Activated CD8-positive, alpha-beta memory T cell treated with anti-CD3 and anti-CD28 coated beads, Interleukin-2, amount 50 U/mL, for 48 hours (primary cell): ENCODE measurements around the gene SCD5.

ENCODE experiments used
- DNase-seq: peaks from one replicate; pipeline ENCODE4 v3.0.0-alpha.2; 2020

SCD5 gene

DNA sequence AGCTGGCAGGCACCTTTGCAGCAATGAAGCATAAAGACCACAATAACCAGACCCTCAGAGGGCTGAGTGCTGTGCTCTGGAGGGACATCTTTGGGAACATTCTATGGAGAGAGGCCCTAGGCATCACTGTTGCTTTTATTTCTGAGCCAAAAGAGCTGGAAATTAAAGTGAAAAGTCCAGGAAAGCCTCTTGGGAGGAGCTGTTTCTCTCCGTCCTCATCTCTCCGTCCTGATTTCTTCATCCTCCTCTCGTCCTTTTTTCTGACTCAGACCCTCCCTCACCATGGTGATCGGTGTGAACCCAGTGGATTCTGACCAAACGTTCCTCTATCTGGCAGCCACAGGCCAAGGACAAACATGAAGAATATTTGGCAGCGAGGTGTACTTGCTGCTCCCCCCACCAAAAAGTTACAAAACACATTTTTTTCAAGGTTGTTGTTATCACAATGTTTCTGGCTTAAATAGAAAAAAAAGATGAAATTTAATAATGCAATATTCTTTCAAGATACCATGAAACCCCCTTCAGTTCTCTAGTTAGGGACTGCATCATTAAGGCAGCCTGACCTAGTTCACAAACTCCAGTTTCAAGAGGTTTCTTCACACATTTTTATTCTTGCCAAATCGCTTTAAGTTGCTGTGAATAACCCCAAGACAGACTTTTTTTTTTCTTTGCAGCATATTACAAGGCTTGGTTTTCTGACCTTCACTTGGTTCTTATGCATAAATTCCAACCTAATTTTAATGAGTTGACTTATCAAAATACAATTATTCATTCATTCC is 80.2 kb downstream of the SCD5 start:
- DNase-seq, result no peak

DNA sequence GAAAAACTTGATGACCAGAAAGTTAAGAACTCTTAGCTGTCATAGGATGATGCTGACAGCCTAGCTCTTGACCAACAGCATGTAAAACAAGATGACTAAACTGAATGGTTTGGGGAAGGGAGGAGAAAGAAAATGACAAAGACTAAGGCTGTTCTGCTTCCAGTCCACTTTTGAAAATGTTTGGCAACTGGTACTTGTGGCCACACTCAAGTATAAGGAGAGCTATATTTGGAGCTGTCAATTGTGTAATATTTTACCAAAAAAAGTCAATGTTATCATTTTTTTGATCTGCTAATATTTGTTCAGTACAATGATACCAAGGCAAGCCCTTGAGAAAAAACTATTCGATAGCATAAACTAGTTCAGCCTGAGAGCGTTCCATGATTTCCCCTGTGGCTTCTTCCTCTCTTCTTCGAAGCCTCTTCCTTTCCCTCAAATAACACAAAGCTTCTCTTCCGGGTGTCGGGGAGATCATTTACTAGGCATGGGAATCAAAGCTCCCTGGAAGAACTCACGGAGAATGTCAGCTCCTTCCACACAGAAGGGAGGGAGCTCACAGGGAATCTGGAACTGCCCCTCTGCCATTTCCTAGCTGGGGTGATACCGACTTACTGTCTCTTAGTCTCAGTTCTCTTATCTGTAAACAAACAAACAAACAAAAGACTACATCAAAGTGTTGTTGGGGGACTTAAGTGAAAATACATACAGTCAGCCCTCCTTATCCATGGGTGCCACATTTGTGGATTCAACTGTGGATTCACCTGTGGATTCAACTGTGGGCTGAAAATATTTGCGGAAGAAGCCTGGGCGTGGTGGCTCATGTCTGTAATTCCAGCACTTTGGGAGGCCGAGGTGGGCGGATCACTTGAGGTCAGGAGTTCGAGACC is 82.6 kb downstream of the SCD5 start:
- no peak for DNase-seq

DNA sequence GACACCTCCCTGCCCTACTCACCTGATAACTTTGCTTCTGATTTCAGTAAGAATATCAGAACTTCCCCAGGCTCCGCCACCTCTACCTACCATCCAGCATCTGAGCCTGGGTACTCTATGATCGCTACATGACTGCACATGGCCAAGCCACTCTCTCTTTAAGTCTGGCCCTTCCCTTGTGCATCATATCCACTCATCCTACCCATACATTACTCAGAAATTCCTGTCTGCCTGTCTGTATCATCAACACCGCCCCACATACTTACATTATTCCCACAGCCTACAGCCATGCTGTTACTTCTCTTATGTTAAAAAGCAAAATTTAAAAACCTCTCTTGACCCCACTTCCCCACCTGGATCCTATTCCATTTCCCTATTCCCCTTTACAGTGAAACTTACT is 84.7 kb downstream of the SCD5 start:
- no peak for DNase-seq

DNA sequence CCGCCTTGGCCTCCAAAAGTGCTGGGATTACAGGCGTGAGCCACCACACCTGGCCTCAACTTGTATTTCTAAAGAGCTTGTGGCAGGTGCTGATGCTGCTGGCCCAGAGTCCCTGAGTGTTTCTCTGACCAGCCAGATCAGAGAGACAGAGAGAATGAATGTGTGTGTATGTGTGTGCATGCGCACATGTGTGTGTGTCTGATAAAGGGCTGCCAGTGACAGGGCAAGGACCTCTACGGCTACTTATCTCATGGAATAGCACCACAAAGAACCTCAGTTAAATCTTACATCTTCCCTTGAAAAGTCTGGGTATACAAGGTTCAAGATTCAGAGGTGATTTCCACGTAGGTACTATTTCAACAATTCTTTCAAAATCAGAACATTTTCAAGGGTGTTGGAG is 86.0 kb downstream of the SCD5 start:
- no peak for DNase-seq

DNA sequence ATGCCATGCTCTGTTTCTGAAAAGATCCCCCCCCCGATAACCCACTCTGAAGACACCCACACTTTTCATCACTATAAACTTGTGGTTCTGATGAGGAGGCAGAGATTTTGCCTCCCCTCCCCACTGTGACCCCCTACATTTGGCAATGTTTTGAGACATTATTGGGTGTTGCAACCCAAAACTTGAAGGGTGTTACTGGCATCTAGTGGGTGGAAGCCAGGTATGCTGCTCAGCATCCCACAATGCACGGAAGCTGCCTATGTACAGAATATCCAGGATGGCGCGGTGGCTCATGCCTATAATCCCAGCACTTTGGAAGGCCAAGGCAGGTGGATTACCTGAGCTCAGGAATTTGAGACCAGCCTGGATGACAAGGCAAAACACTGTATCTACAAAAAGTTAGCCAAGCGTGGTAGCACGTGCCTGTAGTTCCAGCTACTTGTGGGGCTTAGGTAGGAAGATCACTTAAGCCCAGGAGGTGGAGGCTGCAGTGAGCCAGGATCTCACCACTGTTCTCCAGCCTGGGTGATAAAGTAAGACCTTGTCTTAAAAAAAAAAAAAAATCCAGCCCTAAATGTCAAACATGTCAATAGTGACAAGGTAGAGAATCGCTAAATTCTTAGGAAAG is 87.3 kb downstream of the SCD5 start:
- no peak for DNase-seq

DNA sequence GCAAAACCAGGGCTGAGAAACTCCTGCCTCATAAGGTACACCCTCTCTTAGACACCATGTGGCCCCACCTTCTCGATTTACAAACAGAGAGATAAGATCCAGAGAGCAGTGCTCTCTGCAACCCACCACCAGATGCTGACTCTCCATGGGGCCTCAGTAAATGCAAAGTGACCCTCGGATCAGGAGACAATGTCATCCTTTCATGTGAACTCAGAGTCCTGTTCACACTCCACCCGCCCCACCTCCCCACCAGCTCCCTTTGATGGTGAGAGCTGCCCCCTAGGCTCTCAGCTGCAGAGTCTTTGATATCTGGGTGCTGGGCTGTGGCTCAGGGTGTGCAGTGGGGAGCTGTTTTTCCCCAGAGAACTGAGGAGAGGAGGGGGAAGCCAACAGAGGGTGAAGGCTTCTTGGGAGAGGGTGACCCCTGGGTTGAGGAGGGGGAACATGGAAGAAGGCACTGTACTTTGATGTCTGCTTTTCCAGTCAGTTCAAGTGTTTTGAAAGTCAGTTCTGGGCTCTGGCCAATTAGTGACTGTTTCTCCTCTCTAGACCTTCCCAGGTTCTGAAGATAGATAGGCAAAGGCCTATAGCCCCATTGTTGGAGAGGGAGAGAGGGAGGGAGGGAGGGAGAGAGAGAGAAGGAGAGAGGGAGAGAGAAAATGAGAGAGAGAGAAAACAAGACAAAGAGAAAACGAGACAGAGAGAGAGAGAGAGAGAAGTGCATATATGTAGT is 88.2 kb downstream of the SCD5 start:
- no peak for DNase-seq

DNA sequence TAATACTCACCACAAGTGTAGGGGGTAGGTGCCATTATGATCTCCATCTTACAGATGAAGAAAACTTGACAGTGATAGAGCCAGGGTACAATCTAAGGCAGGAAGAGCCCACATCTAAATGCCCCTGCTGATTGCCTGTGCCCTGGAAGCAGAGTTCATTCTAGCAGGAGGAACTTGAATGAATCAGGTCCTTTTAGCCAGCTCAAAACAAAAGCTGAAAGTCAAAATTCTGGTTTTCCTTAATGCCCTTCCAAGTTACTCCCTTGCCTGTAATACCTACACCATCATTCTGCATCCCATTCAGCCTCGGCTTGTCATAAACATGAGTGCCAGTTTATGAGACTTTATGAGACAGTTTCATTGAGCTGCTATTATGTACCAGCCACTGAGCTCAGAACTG is 89.6 kb downstream of the SCD5 start:
- DNase-seq, result no peak

DNA sequence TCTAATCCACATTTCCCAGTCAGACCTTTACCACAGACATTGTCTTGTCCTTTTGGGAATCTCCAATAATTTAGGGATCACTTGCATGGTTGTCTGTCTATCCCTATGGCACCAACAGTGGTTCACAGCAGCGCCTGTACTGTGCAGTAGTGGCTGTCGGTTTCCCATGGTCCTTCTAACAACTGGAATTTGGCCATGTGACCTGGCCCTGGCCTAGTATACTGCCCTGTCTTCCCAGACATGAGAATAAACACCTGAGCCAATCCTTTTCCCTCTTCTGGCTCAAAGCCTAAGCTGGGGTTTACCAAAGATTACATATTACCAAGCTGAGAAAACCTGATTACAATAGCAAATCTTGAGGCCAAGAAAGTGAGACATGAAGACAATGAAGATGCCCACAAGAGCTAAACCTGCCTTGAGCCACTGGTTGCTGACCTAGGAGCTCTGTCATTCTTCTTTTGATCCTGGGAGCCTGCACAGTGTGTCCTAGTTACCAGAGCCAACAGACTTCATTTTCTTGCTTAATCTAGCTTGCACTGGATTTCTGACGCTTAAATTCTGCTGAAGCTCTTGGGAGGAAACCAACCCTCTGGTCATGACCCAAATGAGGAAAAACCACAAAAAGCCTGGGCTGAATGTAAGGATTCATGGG is 92.1 kb downstream of the SCD5 start:
- no peak for DNase-seq

DNA sequence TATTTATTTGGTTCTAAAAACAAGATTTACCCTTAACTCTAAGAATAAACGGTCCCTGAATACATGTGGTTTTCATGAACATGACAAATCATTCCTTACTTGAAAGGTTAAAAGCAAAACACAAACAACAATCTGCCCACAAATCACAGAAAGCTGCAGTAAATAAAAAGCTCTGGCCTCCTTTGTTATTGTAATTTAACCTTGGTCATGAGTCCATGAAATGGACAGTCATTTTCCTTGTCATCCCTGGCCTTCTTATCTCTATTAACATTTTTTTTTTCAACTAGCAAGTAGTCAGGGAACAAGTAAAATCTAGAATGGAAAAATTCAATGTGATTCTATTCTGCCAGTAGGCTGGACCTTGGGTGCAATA is 92.7 kb downstream of the SCD5 start:
- no peak for DNase-seq

DNA sequence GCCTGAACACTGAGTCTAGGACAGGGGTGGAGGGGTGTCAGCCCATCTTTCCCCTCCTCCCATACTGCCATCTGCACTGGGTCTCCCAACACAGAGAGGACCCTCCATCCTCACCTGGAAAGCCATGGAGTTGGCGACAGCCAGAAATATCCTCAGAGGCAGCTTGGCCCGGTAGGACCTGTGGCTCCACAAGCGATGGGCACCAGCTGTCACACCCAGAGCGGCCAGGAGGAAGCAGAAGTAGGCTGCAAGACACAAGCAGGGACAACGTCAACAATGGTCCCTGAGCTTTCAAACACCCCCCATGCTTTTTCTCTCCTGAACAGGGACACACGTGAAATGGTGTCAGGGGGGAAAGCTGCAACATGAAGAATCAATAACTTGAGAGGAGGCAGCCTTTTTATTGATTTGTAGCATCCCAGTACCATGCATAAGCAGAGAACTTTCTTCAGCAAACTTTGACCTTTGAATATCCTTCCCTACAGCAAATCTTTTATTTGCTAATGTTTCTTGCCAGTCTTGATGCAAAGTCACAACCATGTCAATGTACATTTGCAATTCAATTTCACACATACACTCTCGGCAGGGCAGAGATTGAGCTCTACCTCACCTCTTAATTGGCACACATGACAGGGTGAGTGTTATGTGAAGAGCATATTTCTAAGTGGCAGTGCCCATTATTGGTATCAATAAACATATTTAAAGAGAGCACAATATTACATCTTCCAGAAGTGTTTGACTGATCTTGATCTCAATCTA is 93.2 kb downstream of the SCD5 start:
- no peak for DNase-seq

DNA sequence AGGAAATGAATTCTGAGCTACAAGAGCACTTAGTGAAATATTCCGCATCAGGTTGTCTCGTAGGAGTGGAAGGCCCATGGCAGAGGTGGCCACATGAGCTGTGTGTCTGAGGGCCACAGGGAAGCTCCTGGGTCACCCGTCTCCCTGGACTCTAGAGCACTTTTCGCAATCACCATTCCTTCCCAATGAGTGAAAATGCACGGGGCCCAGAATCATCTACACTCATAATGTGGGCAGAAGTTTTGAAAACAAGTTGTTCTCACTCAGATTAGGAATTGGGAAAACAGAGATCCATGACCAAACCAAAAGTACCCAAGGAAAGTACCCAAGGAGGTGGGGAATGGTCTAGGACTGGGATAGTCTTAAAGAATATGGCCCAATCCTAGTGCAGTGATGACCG is 94.4 kb downstream of the SCD5 start:
- no peak for DNase-seq

DNA sequence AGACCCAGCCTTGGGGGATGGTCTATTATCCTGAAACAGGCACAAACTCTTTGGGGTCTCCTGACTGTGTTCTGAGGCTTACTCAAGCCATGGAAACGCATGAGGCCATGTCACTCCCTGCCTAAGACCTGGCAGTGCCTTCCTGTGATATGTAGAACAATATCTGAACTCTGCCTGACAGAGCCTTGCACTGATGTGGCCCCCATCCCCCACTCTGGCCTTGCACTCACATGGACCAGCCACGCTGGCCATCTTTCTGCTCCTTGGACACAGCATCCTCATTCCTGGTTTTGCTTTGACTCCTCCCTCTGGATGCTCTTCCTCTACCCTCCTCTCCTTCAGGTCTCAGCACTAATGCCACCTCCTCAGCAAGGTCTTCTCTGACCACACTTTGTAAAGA is 100.2 kb downstream of the SCD5 start:
- no peak for DNase-seq

DNA sequence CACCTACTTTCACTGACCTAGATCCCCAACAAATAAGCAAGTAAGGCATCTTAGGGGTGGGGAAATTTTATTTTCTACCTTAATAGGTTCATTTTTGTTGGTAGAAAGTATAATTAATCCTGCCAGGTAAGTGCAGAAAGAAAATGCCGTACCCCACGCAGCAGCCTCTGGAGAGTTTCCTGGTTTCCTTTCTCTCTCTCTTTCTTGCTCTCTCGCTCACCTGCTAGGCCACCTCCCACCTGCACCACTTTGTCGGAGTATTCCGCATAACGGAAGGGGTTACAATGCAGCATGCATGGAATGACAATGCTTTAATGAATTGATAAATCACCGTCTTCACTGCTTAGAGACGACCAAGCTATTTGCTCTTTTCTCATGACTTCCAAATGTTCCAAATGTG is 101.0 kb downstream of the SCD5 start:
- DNase-seq, result no peak

DNA sequence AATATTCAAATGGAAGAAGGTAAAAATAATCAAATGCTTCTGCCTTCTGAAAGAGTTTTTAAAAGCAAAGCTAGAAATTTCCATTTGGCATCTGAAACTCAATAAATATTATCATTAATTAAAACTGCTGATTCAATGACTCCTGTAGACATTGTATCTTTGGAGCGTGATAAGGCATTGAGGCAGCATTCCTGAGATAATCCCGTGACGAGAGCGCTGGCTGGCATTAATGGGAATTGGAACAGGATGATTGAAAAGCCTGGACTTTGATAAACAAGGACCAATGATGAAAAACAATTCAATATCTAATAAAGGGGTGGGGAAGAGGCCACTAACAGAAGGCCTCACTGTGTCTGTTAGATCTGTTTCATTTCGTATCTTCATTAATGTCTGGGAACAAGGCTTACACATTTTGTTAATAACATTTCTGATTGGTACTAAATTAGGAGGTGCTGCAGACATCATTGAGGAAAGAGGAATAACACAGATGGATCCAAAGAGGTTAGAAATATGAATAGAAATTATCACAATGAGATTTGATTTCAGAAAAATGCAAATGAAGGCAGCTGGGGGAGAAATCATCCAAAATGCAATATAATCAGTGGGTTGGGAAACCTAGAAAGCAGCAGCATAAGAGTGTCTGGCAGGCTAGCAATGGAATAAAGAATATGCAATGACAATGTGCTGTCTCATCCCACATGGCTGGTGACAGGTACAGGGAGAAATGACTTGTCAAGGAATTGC is 102.3 kb downstream of the SCD5 start:
- DNase-seq, result no peak

DNA sequence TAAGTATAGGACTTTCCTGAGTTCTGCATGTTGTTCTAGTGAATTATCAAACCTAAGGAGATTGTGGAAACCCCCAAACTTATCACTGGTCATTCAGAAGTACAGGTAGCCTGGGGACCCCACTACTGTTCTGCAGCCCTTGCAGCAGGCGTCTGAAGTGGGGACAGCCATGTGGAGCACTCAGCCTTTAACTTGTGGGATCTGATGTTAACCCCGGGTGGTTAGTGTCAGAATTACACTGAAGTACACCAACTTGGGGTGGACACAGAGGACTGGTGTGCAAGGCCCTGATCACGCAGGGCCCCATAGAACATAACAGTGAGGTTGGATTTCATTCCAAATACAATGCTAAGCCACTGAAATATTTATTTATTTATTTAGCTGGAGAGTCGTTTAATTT is 103.7 kb downstream of the SCD5 start:
- DNase-seq, result no peak

DNA sequence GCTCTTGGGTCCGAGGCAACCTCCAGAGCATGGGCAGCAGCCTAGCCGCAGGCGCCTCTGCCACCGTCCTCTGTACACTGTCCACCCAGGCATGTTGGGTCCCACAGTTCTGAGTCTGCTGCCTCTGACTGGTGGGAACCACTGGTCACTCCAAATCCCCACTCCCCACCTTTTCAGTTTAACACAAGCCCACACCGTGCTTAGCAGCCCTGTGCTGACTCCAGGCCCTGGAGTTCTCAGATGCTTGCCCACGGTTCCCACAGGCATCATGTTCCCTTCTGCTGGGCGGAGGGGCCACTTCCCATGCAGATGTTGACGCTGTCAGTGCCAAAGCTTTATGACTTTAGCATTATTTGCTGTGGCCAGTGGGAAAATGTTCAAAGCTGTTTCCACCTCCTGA is 104.5 kb downstream of the SCD5 start:
- no peak for DNase-seq

DNA sequence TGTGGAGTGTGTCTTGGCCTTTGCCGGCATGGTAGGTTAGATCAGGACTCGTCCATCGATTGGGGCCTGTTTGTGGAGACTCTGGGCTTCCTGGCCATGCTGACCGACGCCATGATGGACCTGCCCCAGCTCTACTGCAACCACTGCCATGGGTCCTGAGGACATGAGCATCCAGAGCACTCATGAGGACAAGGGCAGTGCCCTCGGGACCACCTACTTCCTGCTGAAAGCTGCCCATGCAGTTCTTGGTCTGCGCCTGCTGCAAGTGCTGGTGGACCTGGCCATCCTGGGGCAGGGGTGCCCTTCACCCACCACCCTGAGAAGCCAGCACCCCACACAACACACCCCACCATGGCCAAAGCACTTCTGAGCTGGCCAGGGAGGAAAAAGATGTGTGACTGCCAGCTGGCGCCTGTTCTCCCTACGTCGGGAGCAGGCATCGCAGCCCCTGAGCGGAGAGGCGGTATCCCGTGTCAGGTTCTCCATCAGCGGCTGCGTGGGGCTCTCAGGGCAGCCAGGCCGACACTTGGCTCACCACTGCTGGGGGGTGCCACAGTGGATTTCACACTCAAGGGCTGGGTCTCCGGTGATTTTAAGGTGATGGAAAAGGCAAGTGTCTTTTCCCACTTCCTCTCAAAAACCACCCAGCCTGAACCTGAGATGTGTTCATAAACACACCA is 106.4 kb downstream of the SCD5 start:
- DNase-seq, result no peak

DNA sequence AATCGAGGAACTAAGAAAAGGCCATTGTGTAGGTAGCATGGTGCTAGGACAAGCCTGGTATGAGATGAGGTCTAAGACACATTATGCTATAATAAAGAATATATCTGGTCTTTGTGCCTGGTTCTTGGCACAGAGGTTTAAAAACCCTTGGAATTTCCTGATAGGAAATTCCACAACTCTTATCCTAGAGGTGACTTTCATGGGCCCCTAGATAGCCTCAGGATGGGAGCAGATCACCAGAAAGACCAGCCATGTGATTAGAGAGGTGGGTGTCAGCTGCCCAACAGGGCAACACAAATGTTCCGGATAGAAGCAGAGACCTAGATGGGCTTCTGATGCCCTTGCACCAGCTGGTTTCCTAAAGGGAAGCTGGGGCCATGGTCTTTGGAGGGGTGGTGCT is 107.2 kb downstream of the SCD5 start:
- DNase-seq, result no peak

DNA sequence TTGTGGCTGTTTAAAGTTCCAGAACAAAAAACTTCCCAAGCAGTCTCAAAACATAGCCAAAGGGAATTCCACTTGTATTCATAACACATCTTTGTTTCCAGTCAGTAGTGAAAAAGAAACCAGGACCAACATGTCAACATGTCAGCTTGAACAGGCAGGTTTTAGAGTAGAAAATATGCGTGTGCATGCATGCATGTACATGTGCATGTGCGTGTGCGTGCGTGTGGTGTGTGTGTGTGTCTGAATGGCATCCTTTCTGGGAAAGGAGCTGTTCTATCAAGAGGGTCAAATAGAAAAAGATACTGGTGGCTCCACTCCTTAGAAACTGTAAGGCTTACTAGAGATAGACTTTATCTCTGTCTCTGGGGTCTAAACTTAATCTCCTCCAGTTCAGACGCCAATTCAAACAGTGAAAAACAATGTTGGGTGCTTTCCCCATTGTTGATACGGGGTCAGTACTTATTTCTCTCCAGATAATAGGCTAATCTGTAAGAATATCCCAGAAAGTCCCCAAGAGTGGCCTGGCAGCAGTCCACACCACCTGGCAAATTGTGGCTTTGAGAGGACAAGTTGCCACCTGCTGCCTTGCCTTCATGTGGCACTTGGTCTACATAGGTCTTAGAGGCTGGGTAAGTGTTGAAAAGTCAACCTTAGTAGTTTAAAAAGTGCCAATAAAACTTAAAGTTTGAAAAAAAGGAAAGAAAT is 110.4 kb downstream of the SCD5 start:
- no peak for DNase-seq

DNA sequence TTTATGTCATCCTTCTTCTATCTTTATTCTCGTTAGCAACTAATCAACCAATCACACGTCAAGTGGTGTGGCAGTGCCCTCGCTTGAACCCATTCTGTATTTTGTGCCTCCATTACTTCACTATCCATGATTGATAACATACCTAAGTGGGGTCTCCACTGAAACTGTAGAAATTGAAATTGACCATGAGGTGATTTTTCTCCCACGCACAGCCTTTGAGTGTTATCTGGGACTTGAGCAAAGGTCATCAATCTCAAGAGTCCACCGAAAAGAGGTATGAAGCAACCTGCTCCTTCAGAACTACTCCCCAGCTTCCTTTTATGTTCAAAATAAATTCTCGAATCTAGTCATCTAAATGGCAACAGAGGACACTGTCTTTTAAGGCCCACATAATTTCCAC is 111.1 kb downstream of the SCD5 start:
- no peak for DNase-seq
